ENCODE measurements around the gene SERINC3.

Gene SERINC3

DNA sequence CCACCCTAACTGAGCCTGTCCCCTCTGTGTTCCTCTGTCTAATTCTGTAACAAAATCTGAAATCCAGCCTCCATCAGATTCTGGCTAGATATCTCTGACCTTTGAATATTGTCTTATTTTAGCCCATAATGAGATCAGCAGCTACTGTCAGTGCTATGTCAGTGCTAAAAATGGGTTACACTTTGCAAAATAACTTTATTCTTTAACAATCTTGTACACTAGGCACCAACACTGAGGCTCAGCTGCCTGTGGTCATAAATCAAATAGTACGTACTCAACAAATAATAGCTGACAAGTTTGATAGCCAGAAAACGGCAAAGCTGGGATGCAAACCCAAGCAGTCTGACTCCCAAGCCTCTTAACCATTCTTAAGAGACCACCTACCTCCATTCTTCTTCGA lies 24.1 kb downstream of the SERINC3 start:
- H3K27ac ChIP-seq (ENCODE audit: low read depth, low read length): no peak overlapping the region
- H3K36me3 ChIP-seq (ENCODE audit: control insufficient read depth in 5 of 5, insufficient read depth in 5 of 5, low read length in 5 of 5): peaks cover 69 to 94% (median 88%) of the 10 kb centered on the region in 5 donors
- H3K9me3 ChIP-seq (ENCODE audit: control insufficient read depth in 5 of 5, low read length in 5 of 5): no peaks in the 10 kb centered on the region
- no peak overlapping the region for H3K4me3 ChIP-seq (ENCODE audit: low read depth in 1 of 5, low read length in 5 of 5)
- no peak overlapping the region for H3K9ac ChIP-seq (ENCODE audit: low read length in 5 of 5)
- no peaks in the 10 kb centered on the region for H3K27me3 ChIP-seq (ENCODE audit: control insufficient read depth in 5 of 5, insufficient read depth in 4 of 5, low read length in 5 of 5)
- H3K4me1 ChIP-seq (ENCODE audit: control insufficient read depth in 5 of 5, insufficient read depth in 5 of 5, low read length in 5 of 5): no peaks in the 10 kb centered on the region

DNA sequence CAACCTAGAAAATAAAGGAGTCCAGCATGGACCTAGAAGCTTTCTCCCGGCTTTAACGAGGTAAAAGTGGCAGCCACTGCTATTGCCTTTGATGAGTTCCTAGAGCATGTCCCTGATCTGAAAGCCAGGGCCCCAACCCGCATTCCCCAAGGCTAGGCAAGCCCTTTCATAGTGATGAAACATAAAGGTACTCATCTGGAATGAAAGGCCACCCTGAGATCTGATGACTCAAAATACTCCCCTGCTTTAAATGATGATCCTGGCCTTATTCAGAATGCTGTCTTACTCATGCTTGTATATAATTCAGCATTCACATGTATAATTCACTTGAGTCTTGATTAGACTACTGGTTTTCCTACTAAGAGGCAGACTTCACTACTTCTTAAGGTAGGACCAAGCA lies 24.9 kb downstream of the SERINC3 start:
- Histone ChIP-seq H3K36me3 (ENCODE audit: control insufficient read depth in 5 of 5, insufficient read depth in 5 of 5, low read length in 5 of 5) (peaks cover 71 to 94% (median 86%) of the 10 kb centered on the region in 5 donors), H3K9ac (ENCODE audit: low read length in 5 of 5) (no peak overlapping the region), H3K27ac (ENCODE audit: low read depth, low read length) (no peak overlapping the region), H3K9me3 (ENCODE audit: control insufficient read depth in 5 of 5, low read length in 5 of 5) (no peaks in the 10 kb centered on the region), H3K4me1 (ENCODE audit: control insufficient read depth in 5 of 5, insufficient read depth in 5 of 5, low read length in 5 of 5) (peaks cover 0 to 6% (median 4%) of the 10 kb centered on the region in 5 donors), H3K4me3 (ENCODE audit: low read depth in 1 of 5, low read length in 5 of 5) (no peak overlapping the region), H3K27me3 (ENCODE audit: control insufficient read depth in 5 of 5, insufficient read depth in 4 of 5, low read length in 5 of 5) (no peaks in the 10 kb centered on the region)

- H3K27me3 ChIP-seq (ENCODE audit: control insufficient read depth in 5 of 5, insufficient read depth in 4 of 5, low read length in 5 of 5): no peaks in the 10 kb centered on the region
- H3K36me3 ChIP-seq (ENCODE audit: control insufficient read depth in 5 of 5, insufficient read depth in 5 of 5, low read length in 5 of 5): peaks cover 62 to 93% (median 83%) of the 10 kb centered on the region in 5 donors
- no peaks in the 10 kb centered on the region for H3K9me3 ChIP-seq (ENCODE audit: control insufficient read depth in 5 of 5, low read length in 5 of 5)
- H3K4me1 ChIP-seq (ENCODE audit: control insufficient read depth in 5 of 5, insufficient read depth in 5 of 5, low read length in 5 of 5): peaks cover 0 to 16% (median 9%) of the 10 kb centered on the region in 5 donors
- H3K27ac ChIP-seq (ENCODE audit: low read depth, low read length): peak overlapping the region; percentile 15
- no peak overlapping the region for H3K9ac ChIP-seq (ENCODE audit: low read length in 5 of 5)
- no peak overlapping the region for H3K4me3 ChIP-seq (ENCODE audit: low read depth in 1 of 5, low read length in 5 of 5)
Measured at GRCh38 chr20:44495802-44496481, 25.9 kb downstream of the SERINC3 start.

- peak overlapping the region; percentile 15 for H3K27ac ChIP-seq (ENCODE audit: low read depth, low read length)
- peaks cover 59 to 90% (median 79%) of the 10 kb centered on the region in 5 donors for H3K36me3 ChIP-seq (ENCODE audit: control insufficient read depth in 5 of 5, insufficient read depth in 5 of 5, low read length in 5 of 5)
Measured at GRCh38 chr20:44495257-44495656, 26.6 kb downstream of the SERINC3 start.

GRCh38 chr20:44494681-44495080 lies 27.2 kb downstream of the SERINC3 start:
- Histone ChIP-seq H3K27ac (ENCODE audit: low read depth, low read length) (peak overlapping the region; percentile 15), H3K36me3 (ENCODE audit: control insufficient read depth in 5 of 5, insufficient read depth in 5 of 5, low read length in 5 of 5) (peaks cover 58 to 90% (median 80%) of the 10 kb centered on the region in 5 donors), H3K9me3 (ENCODE audit: control insufficient read depth in 5 of 5, low read length in 5 of 5) (no peaks in the 10 kb centered on the region)

More at GRCh38 chr20:44495257-44495656, 26.6 kb downstream of the SERINC3 start:
- Histone ChIP-seq H3K27me3 (ENCODE audit: control insufficient read depth in 5 of 5, insufficient read depth in 4 of 5, low read length in 5 of 5) (no peaks in the 10 kb centered on the region), H3K4me1 (ENCODE audit: control insufficient read depth in 5 of 5, insufficient read depth in 5 of 5, low read length in 5 of 5) (peaks cover 0 to 16% (median 9%) of the 10 kb centered on the region in 5 donors), H3K9me3 (ENCODE audit: control insufficient read depth in 5 of 5, low read length in 5 of 5) (no peaks in the 10 kb centered on the region), H3K4me3 (ENCODE audit: low read depth in 1 of 5, low read length in 5 of 5) (no peak overlapping the region), H3K9ac (ENCODE audit: low read length in 5 of 5) (no peak overlapping the region)

GRCh38 chr20:44494266-44494665 lies 27.6 kb downstream of the SERINC3 start:
- no peak overlapping the region for H3K27ac ChIP-seq (ENCODE audit: low read depth, low read length)
- H3K9me3 ChIP-seq (ENCODE audit: control insufficient read depth in 5 of 5, low read length in 5 of 5): no peaks in the 10 kb centered on the region
- no peaks in the 10 kb centered on the region for H3K27me3 ChIP-seq (ENCODE audit: control insufficient read depth in 5 of 5, insufficient read depth in 4 of 5, low read length in 5 of 5)
- H3K9ac ChIP-seq (ENCODE audit: low read length in 5 of 5): no peak overlapping the region
- H3K4me1 ChIP-seq (ENCODE audit: control insufficient read depth in 5 of 5, insufficient read depth in 5 of 5, low read length in 5 of 5): peaks cover 0 to 16% (median 9%) of the 10 kb centered on the region in 5 donors
- H3K36me3 ChIP-seq (ENCODE audit: control insufficient read depth in 5 of 5, insufficient read depth in 5 of 5, low read length in 5 of 5): peaks cover 56 to 90% (median 80%) of the 10 kb centered on the region in 5 donors
- H3K4me3 ChIP-seq (ENCODE audit: low read depth in 1 of 5, low read length in 5 of 5): no peak overlapping the region

More at GRCh38 chr20:44494681-44495080, 27.2 kb downstream of the SERINC3 start:
- Histone ChIP-seq H3K4me1 (ENCODE audit: control insufficient read depth in 5 of 5, insufficient read depth in 5 of 5, low read length in 5 of 5) (peaks cover 0 to 16% (median 9%) of the 10 kb centered on the region in 5 donors), H3K9ac (ENCODE audit: low read length in 5 of 5) (no peak overlapping the region), H3K27me3 (ENCODE audit: control insufficient read depth in 5 of 5, insufficient read depth in 4 of 5, low read length in 5 of 5) (no peaks in the 10 kb centered on the region), H3K4me3 (ENCODE audit: low read depth in 1 of 5, low read length in 5 of 5) (no peak overlapping the region)

- no peak overlapping the region for H3K9ac ChIP-seq (ENCODE audit: low read length in 5 of 5)
- H3K36me3 ChIP-seq (ENCODE audit: control insufficient read depth in 5 of 5, insufficient read depth in 5 of 5, low read length in 5 of 5): peaks cover 36 to 87% (median 72%) of the 10 kb centered on the region in 5 donors
- no peak overlapping the region for H3K4me3 ChIP-seq (ENCODE audit: low read depth in 1 of 5, low read length in 5 of 5)
- H3K27me3 ChIP-seq (ENCODE audit: control insufficient read depth in 5 of 5, insufficient read depth in 4 of 5, low read length in 5 of 5): no peaks in the 10 kb centered on the region
- peak overlapping the region; percentile 61 for H3K27ac ChIP-seq (ENCODE audit: low read depth, low read length)
- no peaks in the 10 kb centered on the region for H3K9me3 ChIP-seq (ENCODE audit: control insufficient read depth in 5 of 5, low read length in 5 of 5)
- peaks cover 0 to 16% (median 9%) of the 10 kb centered on the region in 5 donors for H3K4me1 ChIP-seq (ENCODE audit: control insufficient read depth in 5 of 5, insufficient read depth in 5 of 5, low read length in 5 of 5)
Measured at GRCh38 chr20:44491635-44492395, 30.1 kb downstream of the SERINC3 start.

GRCh38 chr20:44489931-44490330 lies 31.9 kb downstream of the SERINC3 start:
- Histone ChIP-seq H3K4me3 (ENCODE audit: low read depth in 1 of 5, low read length in 5 of 5) (no peak overlapping the region), H3K9me3 (ENCODE audit: control insufficient read depth in 5 of 5, low read length in 5 of 5) (no peaks in the 10 kb centered on the region), H3K27ac (ENCODE audit: low read depth, low read length) (no peak overlapping the region), H3K36me3 (ENCODE audit: control insufficient read depth in 5 of 5, insufficient read depth in 5 of 5, low read length in 5 of 5) (peaks cover 23 to 78% (median 58%) of the 10 kb centered on the region in 5 donors), H3K27me3 (ENCODE audit: control insufficient read depth in 5 of 5, insufficient read depth in 4 of 5, low read length in 5 of 5) (no peaks in the 10 kb centered on the region), H3K4me1 (ENCODE audit: control insufficient read depth in 5 of 5, insufficient read depth in 5 of 5, low read length in 5 of 5) (peaks cover 0 to 24% (median 13%) of the 10 kb centered on the region in 5 donors), H3K9ac (ENCODE audit: low read length in 5 of 5) (no peak overlapping the region)

GRCh38 chr20:44489223-44489622 lies 32.6 kb downstream of the SERINC3 start:
- Histone ChIP-seq H3K9me3 (ENCODE audit: control insufficient read depth in 5 of 5, low read length in 5 of 5) (no peaks in the 10 kb centered on the region), H3K4me3 (ENCODE audit: low read depth in 1 of 5, low read length in 5 of 5) (no peak overlapping the region), H3K27ac (ENCODE audit: low read depth, low read length) (no peak overlapping the region), H3K9ac (ENCODE audit: low read length in 5 of 5) (no peak overlapping the region), H3K27me3 (ENCODE audit: control insufficient read depth in 5 of 5, insufficient read depth in 4 of 5, low read length in 5 of 5) (no peaks in the 10 kb centered on the region), H3K36me3 (ENCODE audit: control insufficient read depth in 5 of 5, insufficient read depth in 5 of 5, low read length in 5 of 5) (peaks cover 19 to 76% (median 55%) of the 10 kb centered on the region in 5 donors), H3K4me1 (ENCODE audit: control insufficient read depth in 5 of 5, insufficient read depth in 5 of 5, low read length in 5 of 5) (peaks cover 0 to 24% (median 13%) of the 10 kb centered on the region in 5 donors)

DNA sequence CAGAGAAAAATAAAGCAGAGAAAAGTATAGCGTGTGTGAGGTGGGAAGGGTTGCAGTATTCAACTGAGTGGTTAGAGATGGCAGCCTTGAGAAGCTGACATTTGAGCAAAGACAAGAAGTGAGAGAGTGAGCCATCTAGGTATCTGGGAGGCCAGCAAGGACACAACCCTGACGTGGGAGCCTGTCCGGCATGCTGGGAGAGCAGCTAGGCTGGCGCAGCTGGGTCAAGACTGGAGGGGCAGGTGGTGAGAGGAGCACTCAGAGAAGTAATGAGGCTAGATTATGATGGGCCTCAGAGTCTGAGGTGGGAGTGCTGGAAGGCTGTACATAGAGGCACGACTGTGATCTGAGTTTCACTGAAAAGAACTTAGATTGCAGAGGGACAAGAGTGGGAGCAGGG lies 33.3 kb downstream of the SERINC3 start:
- Histone ChIP-seq H3K36me3 (ENCODE audit: control insufficient read depth in 5 of 5, insufficient read depth in 5 of 5, low read length in 5 of 5) (peaks cover 20 to 75% (median 52%) of the 10 kb centered on the region in 5 donors), H3K27ac (ENCODE audit: low read depth, low read length) (no peak overlapping the region), H3K9me3 (ENCODE audit: control insufficient read depth in 5 of 5, low read length in 5 of 5) (no peaks in the 10 kb centered on the region), H3K27me3 (ENCODE audit: control insufficient read depth in 5 of 5, insufficient read depth in 4 of 5, low read length in 5 of 5) (no peaks in the 10 kb centered on the region), H3K4me1 (ENCODE audit: control insufficient read depth in 5 of 5, insufficient read depth in 5 of 5, low read length in 5 of 5) (peaks cover 0 to 24% (median 13%) of the 10 kb centered on the region in 5 donors), H3K9ac (ENCODE audit: low read length in 5 of 5) (no peak overlapping the region), H3K4me3 (ENCODE audit: low read depth in 1 of 5, low read length in 5 of 5) (no peak overlapping the region)
